ENCODE measurements around the gene SUN3. TPM values are rescaled to one million over a fixed set of nuclear protein-coding genes. Genes with fewer than 3 reads are reported as not detected.

SUN3 gene
- total and polyA plus RNA-seq, 2 of the 4 experiments (the other 2 are of a cell fraction): not detected

DNA sequence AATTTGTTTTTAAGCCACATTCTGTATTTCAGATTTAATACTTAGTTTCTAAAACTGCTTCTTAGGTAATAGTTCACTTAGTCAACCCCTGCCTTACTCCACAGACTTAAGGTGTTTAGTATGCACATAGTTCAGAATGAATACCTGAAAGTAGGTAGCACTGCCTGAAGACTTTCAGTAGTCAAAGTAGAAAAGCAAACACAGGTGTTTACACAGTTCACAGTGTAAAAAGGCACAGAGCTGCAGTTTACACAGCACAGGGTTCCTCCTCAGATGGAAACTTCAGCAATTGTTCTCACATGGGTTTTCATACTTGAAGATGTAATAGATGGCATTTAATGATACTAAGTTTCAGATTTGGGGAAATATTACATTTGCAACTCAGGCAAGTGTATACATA, 77.5 kb downstream of the SUN3 start:
- H4K20me1 ChIP-seq (ENCODE audit: insufficient read depth, low read length): peaks cover 4% of the 10 kb centered on the region; the same call in 1 of the 2 replicates
- CTCF ChIA-PET: no interaction called here
- BruUV-seq (replicated peaks): no TSS peak

More for the DNA sequence above, 77.5 kb downstream of the SUN3 start:
- Histone ChIP-seq H3K4me2 (ENCODE audit: low read depth, low read length) (no peak overlapping the region), H3K4ac (ENCODE audit: low read depth, low read length) (no peak overlapping the region), H2AK5ac (ENCODE audit: low read depth, low read length) (no peak overlapping the region), H3K4me3 (ENCODE audit: insufficient read depth, low read depth, low read length) (no peak overlapping the region), H3K56ac (ENCODE audit: extremely low read depth, insufficient read depth, low read length) (no peak overlapping the region), H3K36me3 (ENCODE audit: control insufficient read depth, insufficient read depth, low read length) (peaks cover 1% of the 10 kb centered on the region; the same call in 1 of the 2 replicates), H3K27ac (ENCODE audit: insufficient read depth, low read length) (no peak overlapping the region), H2AFZ (replicated peaks; ENCODE audit: low read length, poor library complexity) (no peak overlapping the region), H2BK20ac (ENCODE audit: low read depth, low read length) (no peak overlapping the region), H4K5ac (ENCODE audit: low read depth, low read length) (no peak overlapping the region), H3K9me1 (ENCODE audit: insufficient read depth, low read length) (peaks cover 7% of the 10 kb centered on the region), H4K91ac (ENCODE audit: insufficient read depth, low read depth, low read length) (no peak overlapping the region), H3K23ac (ENCODE audit: low read depth, low read length) (no peak overlapping the region), H2BK120ac (ENCODE audit: low read depth, low read length) (no peak overlapping the region), H2BK5ac (ENCODE audit: low read depth, low read length, poor library complexity, severe bottlenecking) (no peak overlapping the region), H3K27me3 (ENCODE audit: control insufficient read depth, insufficient read depth, low read length) (no peaks in the 10 kb centered on the region), H3K9me3 (ENCODE audit: control insufficient read depth, insufficient read depth, low read length) (no peaks in the 10 kb centered on the region), H2BK15ac (ENCODE audit: low read depth, low read length) (no peak overlapping the region), H4K8ac (ENCODE audit: low read depth in 2 of 2, low read length in 2 of 2) (no peak overlapping the region), H3K14ac (replicated peaks; ENCODE audit: low read depth, low read length) (no peak overlapping the region), H3K9ac (ENCODE audit: low read depth, low read length) (no peak overlapping the region), H3K4me1 (ENCODE audit: control insufficient read depth, insufficient read depth, low read length) (peaks cover 4% of the 10 kb centered on the region; the same call in 1 of the 2 replicates), H3K79me1 (ENCODE audit: low read depth in 1 of 2, low read length in 2 of 2) (peaks cover 6 to 7% of the 10 kb centered on the region in 2 experiments; a peak in 2 of 4 replicates), H2AK9ac (replicated peaks; ENCODE audit: low read depth, low read length, poor library complexity) (no peak overlapping the region), H3K18ac (ENCODE audit: low read depth, low read length) (no peak overlapping the region)
- dilution Hi-C loops (cut with HindIII; ENCODE audit: low sequenced_read_pairs, unreplicated experiment): no loop called here
- in situ Hi-C loops (cut with MboI; ENCODE audit: low sequenced_read_pairs): no loop called here
- ATAC-seq (ENCODE audit: low read depth) (no peak), DNase-seq (no peak)
- TF ChIP-seq NFE2L2 (IDR thresholded peaks at IDR 0.05; ENCODE audit: low read depth, low read length): no peak
- TF ChIP-seq POLR2A (IDR thresholded peaks at IDR 0.05; ENCODE audit: low read depth, low read length): no peak
- TF ChIP-seq BHLHE40 (IDR thresholded peaks at IDR 0.05; ENCODE audit: low read depth, low read length): no peak
- TF ChIP-seq FOS (IDR thresholded peaks at IDR 0.05; ENCODE audit: low read depth, low read length): no peak
- TF ChIP-seq CHD1 (IDR thresholded peaks at IDR 0.05; ENCODE audit: low read depth, low read length): no peak
- TF ChIP-seq RFX5 (IDR thresholded peaks at IDR 0.05; ENCODE audit: low read depth, low read length): no peak
- no peak for TF ChIP-seq MXI1 (IDR thresholded peaks at IDR 0.05; ENCODE audit: borderline replicate concordance, low read depth, low read length)
- no peak for TF ChIP-seq RAD21 (IDR thresholded peaks at IDR 0.05; ENCODE audit: low read length)
- no peak for TF ChIP-seq RCOR1 (IDR thresholded peaks at IDR 0.05; ENCODE audit: insufficient replicate concordance, low read length)
- no peak for TF ChIP-seq SMC3 (IDR thresholded peaks at IDR 0.05; ENCODE audit: low read depth, low read length)
- TF ChIP-seq, protein P1, sequence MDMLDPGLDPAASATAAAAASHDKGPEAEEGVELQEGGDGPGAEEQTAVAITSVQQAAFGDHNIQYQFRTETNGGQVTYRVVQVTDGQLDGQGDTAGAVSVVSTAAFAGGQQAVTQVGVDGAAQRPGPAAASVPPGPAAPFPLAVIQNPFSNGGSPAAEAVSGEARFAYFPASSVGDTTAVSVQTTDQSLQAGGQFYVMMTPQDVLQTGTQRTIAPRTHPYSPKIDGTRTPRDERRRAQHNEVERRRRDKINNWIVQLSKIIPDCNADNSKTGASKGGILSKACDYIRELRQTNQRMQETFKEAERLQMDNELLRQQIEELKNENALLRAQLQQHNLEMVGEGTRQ (IDR thresholded peaks at IDR 0.05; ENCODE audit: low read depth, low read length): no peak
- TF ChIP-seq, protein P2, sequence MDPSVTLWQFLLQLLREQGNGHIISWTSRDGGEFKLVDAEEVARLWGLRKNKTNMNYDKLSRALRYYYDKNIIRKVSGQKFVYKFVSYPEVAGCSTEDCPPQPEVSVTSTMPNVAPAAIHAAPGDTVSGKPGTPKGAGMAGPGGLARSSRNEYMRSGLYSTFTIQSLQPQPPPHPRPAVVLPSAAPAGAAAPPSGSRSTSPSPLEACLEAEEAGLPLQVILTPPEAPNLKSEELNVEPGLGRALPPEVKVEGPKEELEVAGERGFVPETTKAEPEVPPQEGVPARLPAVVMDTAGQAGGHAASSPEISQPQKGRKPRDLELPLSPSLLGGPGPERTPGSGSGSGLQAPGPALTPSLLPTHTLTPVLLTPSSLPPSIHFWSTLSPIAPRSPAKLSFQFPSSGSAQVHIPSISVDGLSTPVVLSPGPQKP (IDR thresholded peaks at IDR 0.05; ENCODE audit: borderline replicate concordance, low read depth, low read length): no peak
- TF ChIP-seq MAFK (IDR thresholded peaks at IDR 0.05; ENCODE audit: low read depth, low read length): no peak
- TF ChIP-seq CEBPB (IDR thresholded peaks at IDR 0.05; ENCODE audit: low read depth, low read length): no peak
- TF ChIP-seq MAZ (IDR thresholded peaks at IDR 0.05; ENCODE audit: borderline replicate concordance, low read depth, low read length): no peak
- POLR2A ChIA-PET (ENCODE audit: unreplicated experiment): no interaction called here
- intact Hi-C loops (cut with micrococcal nuclease): no loop called here
